Astrocyte (in vitro differentiated cells and primary cell): Measurements from ENCODE around the gene C6orf136.
A peak's percentile ranks its signal among the peaks of the same experiment; 100 is the strongest.

Source experiments
- CTCF ChIP-seq: IDR thresholded peaks from 2 replicates; pipeline ENCODE4 v1.5.1; 2011; ENCODE audit warnings: low read depth, mild to moderate bottlenecking, inconsistent platforms, low read length, moderate library complexity; ENCODE audit not compliant: insufficient read depth
- EZH2 ChIP-seq: IDR thresholded peaks from 2 replicates; pipeline ENCODE4 v1.6.1; 2012; ENCODE audit warnings: mild to moderate bottlenecking, low read length, inconsistent platforms; ENCODE audit not compliant: insufficient read depth

- TF ChIP-seq CTCF (peak; percentile 70), EZH2 (no peak)
These were observed 32.2 kb downstream of the C6orf136 start for GRCh38 chr6:30678964-30679726.
